RCC 7860 (cell line): Measurements from ENCODE around the gene GNA12.
"Not testable (repeated sequence)": the region's sequence is repeated elsewhere in the genome, so short reads cannot be mapped to it uniquely, and the experiment has no call there.

Source experiments
- DNase-seq: peaks from one replicate; pipeline ENCODE4 v3.0.0-alpha.2; 2015; ENCODE audit warnings: low spot score
- FAIRE-seq: peaks from 2 replicates; lab custom pipeline; 2012; peaks lifted over from hg19 to GRCh38; lab: Jason Lieb, UNC

The GNA12 gene

GRCh38 chr7:2681929-2682799, 161.9 kb downstream of the GNA12 start:
- FAIRE-seq (no peak), DNase-seq (no peak)

GRCh38 chr7:2680792-2681490, 163.2 kb downstream of the GNA12 start:
- peak; percentile 8 for FAIRE-seq

GRCh38 chr7:2680256-2680655, 163.9 kb downstream of the GNA12 start:
- no peak for FAIRE-seq
- no peak for DNase-seq

More at GRCh38 chr7:2680792-2681490, 163.2 kb downstream of the GNA12 start:
- DNase-seq: peak; percentile 64

- not testable (repeated sequence) for DNase-seq, FAIRE-seq
Observed at GRCh38 chr7:2679135-2680127, 164.7 kb downstream of the GNA12 start.

GRCh38 chr7:2678454-2678853, 165.7 kb downstream of the GNA12 start:
- FAIRE-seq, DNase-seq: not testable (repeated sequence)
